HepG2 (cell line): ENCODE measurements around the gene JUND. TPM values are rescaled to one million over a fixed set of nuclear protein-coding genes. Genes with fewer than 3 reads are reported as not detected.

Source experiments
- DZIP1 ChIP-seq: sonication (generic); formaldehyde crosslinking; IDR thresholded peaks from 2 replicates; pipeline ENCODE4 v1.5.0; 2020; ENCODE audit warnings: mild to moderate bottlenecking, missing genetic modification reagents
- HNF4G ChIP-seq, 2 experiments: sonication (generic) in 1 of 2; formaldehyde crosslinking in 1 of 2; IDR thresholded peaks; 2 replicates each; pipeline versions ENCODE4 v1.4.0 to v1.6.1; 2011 to 2020; ENCODE audit warnings: borderline replicate concordance in 2 of 2, low read depth in 2 of 2, mild to moderate bottlenecking in 2 of 2, low read length in 1 of 2, missing genetic modification reagents in 1 of 2, moderate library complexity in 1 of 2
- KAT2B ChIP-seq: fragments of 150-350 bp; IDR thresholded peaks from 2 replicates; pipeline ENCODE4 v1.6.1; 2014; ENCODE audit warnings: low read depth, low read length, borderline replicate concordance
- KDM5B ChIP-seq: sonication (generic); formaldehyde crosslinking; IDR thresholded peaks from 2 replicates; pipeline ENCODE4 v1.4.0; 2020; ENCODE audit warnings: missing genetic modification reagents, mild to moderate bottlenecking, borderline replicate concordance
- NFRKB ChIP-seq: fragments of 450-650 bp; IDR thresholded peaks from 2 replicates; pipeline ENCODE4 v1.6.1; 2017
- POGK ChIP-seq: sonication (generic); formaldehyde crosslinking; conservative IDR thresholded peaks from 2 replicates; pipeline ENCODE4 v1.8.0; 2022; ENCODE audit warnings: mild to moderate bottlenecking, moderate library complexity, missing genetic modification reagents
- SIN3A ChIP-seq: IDR thresholded peaks from 2 replicates; pipeline ENCODE4 v1.6.1; 2011; ENCODE audit warnings: low read depth, mild to moderate bottlenecking, control low read depth, low read length, borderline replicate concordance
- ZBTB37 ChIP-seq: sonication (generic); formaldehyde crosslinking; IDR thresholded peaks from 2 replicates; pipeline ENCODE4 v1.4.0; 2020; ENCODE audit warnings: mild to moderate bottlenecking, missing genetic modification reagents
- ZNF207 ChIP-seq: fragments of 450-650 bp; IDR thresholded peaks from 2 replicates; pipeline ENCODE4 v1.6.1; 2016; ENCODE audit warnings: antibody characterized with exemption, borderline replicate concordance
- ZNF407 ChIP-seq: sonication (generic); formaldehyde crosslinking; IDR thresholded peaks from one replicate; pipeline ENCODE4 v1.5.1; 2020; ENCODE audit warnings: mild to moderate bottlenecking, missing genetic modification reagents; ENCODE audit errors: not compliant biosample characterization
- ZNF737 ChIP-seq: sonication (generic); formaldehyde crosslinking; IDR thresholded peaks from 2 replicates; pipeline ENCODE4 v1.5.0; 2020; ENCODE audit warnings: missing genetic modification reagents, mild to moderate bottlenecking, borderline replicate concordance
- ZSCAN9 ChIP-seq: IDR thresholded peaks from 2 replicates; pipeline ENCODE4 v1.6.1; 2016; ENCODE audit warnings: borderline replicate concordance
- polyA plus RNA-seq, 8 experiments: library from polyadenylated mRNA; depleted of rRNA in 3 of 8; stranded (reverse) in 7 of 8; unstranded in 1 of 8; fragments of >200 nt; fragmentation: Illumina TruSeq in 4 of 8; extraction: Trizol in 4 of 8; gene quantifications; 2 replicates each; pipeline versions ENCODE4 v1.2.1 to v1.2.3, GENCODE V29; 2011 to 2016; ENCODE audit warnings: low read depth in 4 of 8, missing spikeins in 1 of 8, mixed read lengths in 1 of 8; ENCODE audit not compliant: insufficient read depth in 1 of 8
- total RNA-seq, 5 experiments: library from RNA; depleted of rRNA; stranded (reverse); fragments of >200 nt; fragmentation: Illumina TruSeq; extraction: Trizol; gene quantifications; 2 replicates each; pipeline ENCODE4 v1.2.3, GENCODE V29; 2016; ENCODE audit warnings: low read depth in 1 of 5

The JUND gene
- total and polyA plus RNA-seq, 2 of the 13 experiments (the other 11 are each of a cell fraction or from before 2014, with no cell fraction given) = 41.2 to 59.8 TPM

- TF ChIP-seq ZNF407 (no peak), SIN3A (no peak), ZNF737 (CRISPR knock-in tag) (no peak), ZBTB37 (CRISPR knock-in tag) (no peak), NFRKB (no peak), KDM5B (CRISPR knock-in tag) (peak; percentile 67; the same call in 1 of the 2 replicates), DZIP1 (no peak), KAT2B (no peak), POGK (CRISPR knock-in tag) (0 out of 2 replicates have a peak, but pooled peaks have one; percentile 26), HNF4G (IDR thresholded peaks at IDR 0.05; ENCODE audit: borderline replicate concordance, low read depth, low read length) (peak; percentile 55; the same call in 1 of the 2 replicates), HNF4G (CRISPR knock-in tag; IDR thresholded peaks at IDR 0.05; ENCODE audit: borderline replicate concordance, low read depth) (no peak; the same call in 1 of the 2 replicates), ZSCAN9 (CRISPR knock-in tag) (no peak), ZNF207 (no peak)
Measured at GRCh38 chr19:18317961-18318800, 36.8 kb upstream of the JUND start (continued).
